BJ (cell line): ENCODE results near the gene ZNF528. TPM values are rescaled to one million over a fixed set of nuclear protein-coding genes. Genes with fewer than 3 reads are reported as not detected.

Source experiments
- CTCF ChIA-PET: fragments of 350-600 bp; formaldehyde crosslinking; extraction: SDS; loops from one replicate; lab custom pipeline; 2021; ENCODE audit warnings: antibody characterized with exemption, inconsistent platforms; lab: Yijun Ruan, JAX
- POLR2A ChIA-PET: fragments of 300-600 bp; sonication (Branson Sonifier 250); formaldehyde crosslinking; extraction: SDS; loops from one replicate; lab custom pipeline; 2021; ENCODE audit warnings: antibody characterized with exemption; lab: Charles Lee
- DNase-seq: peaks from one replicate; pipeline ENCODE4 v3.0.0-alpha.2; 2011; ENCODE audit warnings: low read depth
- H3K27me3 ChIP-seq: 2 replicates; pipeline ENCODE4 v1.6.0; 2011; ENCODE audit warnings: low read length; ENCODE audit not compliant: control insufficient read depth, insufficient read depth
- H3K36me3 ChIP-seq: 2 replicates; pipeline ENCODE4 v1.5.1; 2011; ENCODE audit warnings: low read length; ENCODE audit not compliant: control insufficient read depth, insufficient read depth
- H3K4me3 ChIP-seq: 2 replicates; pipeline ENCODE4 v1.5.1; 2011; ENCODE audit warnings: low read depth, mild to moderate bottlenecking, control low read depth, low read length
- CTCF ChIP-seq: IDR thresholded peaks from 2 replicates; pipeline ENCODE4 v1.5.1; 2011; ENCODE audit warnings: low read depth, mild to moderate bottlenecking, control low read depth, inconsistent platforms, low read length, moderate library complexity; ENCODE audit not compliant: insufficient read depth
- polyA plus RNA-seq: library from polyadenylated mRNA; depleted of rRNA; stranded (reverse); fragments of >200 nt; gene quantifications from 2 replicates; pipeline ENCODE4 v1.2.3, GENCODE V29; 2011

ZNF528 gene
- polyA plus RNA-seq, 1 experiment, result 12.1 TPM

GRCh38 chr19:52442179-52442578, 44.5 kb downstream of the ZNF528 start:
- no peaks in the 10 kb centered on the region for H3K36me3 ChIP-seq
- TF ChIP-seq CTCF, result no peak
- CTCF ChIA-PET, result no interaction called here
- no peak overlapping the region for H3K4me3 ChIP-seq
- no peaks in the 10 kb centered on the region for H3K27me3 ChIP-seq
- DNase-seq, result no peak
- POLR2A ChIA-PET, result no interaction called here

- POLR2A ChIA-PET, result no interaction called here
Observed at GRCh38 chr19:52444506-52444905, 46.9 kb downstream of the ZNF528 start.

GRCh38 chr19:52451241-52451640, 53.6 kb downstream of the ZNF528 start:
- CTCF ChIA-PET, result interaction anchor here (0.6 kb wide), 1 partner anchor 11 kb away, joined by 3 read pairs; no protein-coding TSS in a partner anchor
- no peak for TF ChIP-seq CTCF

More at GRCh38 chr19:52444506-52444905, 46.9 kb downstream of the ZNF528 start:
- Histone ChIP-seq H3K36me3 (no peaks in the 10 kb centered on the region), H3K4me3 (no peak overlapping the region), H3K27me3 (no peaks in the 10 kb centered on the region)
- DNase-seq, result no peak
- CTCF ChIA-PET, result no interaction called here
- no peak for TF ChIP-seq CTCF

GRCh38 chr19:52453324-52454094, 55.9 kb downstream of the ZNF528 start, which contains the start of gene ZNF578:
Gene ZNF578 (plus strand): TSS chr19:52453553. CDS start chr19:52501846, 48,293 bp downstream.
- ChIA-PET POLR2A (no interaction called here), CTCF (interaction anchor here (1.9 kb wide), 1 partner anchor 23 kb away, joined by 4 read pairs; no protein-coding TSS in a partner anchor)
- DNase-seq, result peak; percentile 23
- Histone ChIP-seq H3K27me3 (no peaks in the 10 kb centered on the region), H3K4me3 (peak within 1 kb of the TSS; percentile 85), H3K36me3 (peaks cover 7% of the 10 kb centered on the region)
- no peak for TF ChIP-seq CTCF

More at GRCh38 chr19:52451241-52451640, 53.6 kb downstream of the ZNF528 start:
- no peak for DNase-seq
- Histone ChIP-seq H3K36me3 (no peaks in the 10 kb centered on the region; the same call in 1 of the 2 replicates), H3K4me3 (no peak overlapping the region), H3K27me3 (no peaks in the 10 kb centered on the region)
- POLR2A ChIA-PET, result no interaction called here

GRCh38 chr19:52464798-52465470, 67.3 kb downstream of the ZNF528 start:
- DNase-seq, result no peak
- TF ChIP-seq CTCF, result no peak
- POLR2A ChIA-PET, result no interaction called here
- H3K36me3 ChIP-seq, result no peaks in the 10 kb centered on the region
- CTCF ChIA-PET, result no interaction called here
- H3K27me3 ChIP-seq, result no peaks in the 10 kb centered on the region
- H3K4me3 ChIP-seq, result no peak overlapping the region
